ENCODE measurements around the gene DLGAP1. TPM values are rescaled to one million over a fixed set of nuclear protein-coding genes. Genes with fewer than 3 reads are reported as not detected.
"Not testable (repeated sequence)": the region's sequence is repeated elsewhere in the genome, so short reads cannot be mapped to it uniquely, and the experiment has no call there.

DLGAP1 gene
- total and polyA plus RNA-seq, 2 donors = 2.1 to 7.5 TPM

GRCh38 chr18:3660739-3661515 lies 794.2 kb downstream of the DLGAP1 start:
- H3K4me3 ChIP-seq (ENCODE audit: low read depth, low read length) = no peak overlapping the region
- H3K36me3 ChIP-seq (ENCODE audit: insufficient read depth) = peaks cover 2% of the 10 kb centered on the region
- H3K4me1 ChIP-seq (ENCODE audit: insufficient read depth) = no peaks in the 10 kb centered on the region
- 82% methylated on average over 4 of the region's 4 CpGs for WGBS
- no peak overlapping the region for H3K27ac ChIP-seq (ENCODE audit: low read depth)
- no peak for DNase-seq (ENCODE audit: extremely low spot score)

GRCh38 chr18:3658529-3658928 lies 796.6 kb downstream of the DLGAP1 start:
- Histone ChIP-seq H3K4me1 (ENCODE audit: insufficient read depth) (no peaks in the 10 kb centered on the region), H3K36me3 (ENCODE audit: insufficient read depth) (peaks cover 2% of the 10 kb centered on the region), H3K4me3 (ENCODE audit: low read depth, low read length) (no peak overlapping the region), H3K27ac (ENCODE audit: low read depth) (no peak overlapping the region)
- 83% methylated on average over 1 of the region's 1 CpG for WGBS
- no peak for DNase-seq (ENCODE audit: extremely low spot score)

- Histone ChIP-seq H3K4me1 (ENCODE audit: insufficient read depth) (no peaks in the 10 kb centered on the region), H3K4me3 (ENCODE audit: low read depth, low read length) (no peak overlapping the region), H3K36me3 (ENCODE audit: insufficient read depth) (no peaks in the 10 kb centered on the region), H3K27ac (ENCODE audit: low read depth) (no peak overlapping the region)
- WGBS = 75% methylated on average over 15 of the region's 15 CpGs
- no peak for DNase-seq (ENCODE audit: extremely low spot score)
Measured at GRCh38 chr18:3655254-3656050, 799.7 kb downstream of the DLGAP1 start.

- no peak for DNase-seq (ENCODE audit: extremely low spot score)
- H3K27ac ChIP-seq (ENCODE audit: low read depth) = no peak overlapping the region
- no peak overlapping the region for H3K4me3 ChIP-seq (ENCODE audit: low read depth, low read length)
- no peaks in the 10 kb centered on the region for H3K4me1 ChIP-seq (ENCODE audit: insufficient read depth)
- no peaks in the 10 kb centered on the region for H3K36me3 ChIP-seq (ENCODE audit: insufficient read depth)
- 80% methylated on average over 11 of the region's 11 CpGs for WGBS
Measured at GRCh38 chr18:3654442-3655253, 800.5 kb downstream of the DLGAP1 start.

- no peak for DNase-seq (ENCODE audit: extremely low spot score)
- no peaks in the 10 kb centered on the region for H3K4me1 ChIP-seq (ENCODE audit: insufficient read depth)
- H3K27ac ChIP-seq (ENCODE audit: low read depth) = no peak overlapping the region
- H3K4me3 ChIP-seq (ENCODE audit: low read depth, low read length) = no peak overlapping the region
- H3K36me3 ChIP-seq (ENCODE audit: insufficient read depth) = no peaks in the 10 kb centered on the region
- WGBS = 87% methylated on average over 12 of the region's 12 CpGs
Measured at GRCh38 chr18:3653851-3654441, 801.2 kb downstream of the DLGAP1 start.

- Histone ChIP-seq H3K4me1 (ENCODE audit: insufficient read depth) (no peaks in the 10 kb centered on the region), H3K4me3 (ENCODE audit: low read depth, low read length) (no peak overlapping the region), H3K27ac (ENCODE audit: low read depth) (no peak overlapping the region), H3K36me3 (ENCODE audit: insufficient read depth) (no peaks in the 10 kb centered on the region)
- WGBS = 83% methylated on average over 5 of the region's 5 CpGs
- no peak for DNase-seq (ENCODE audit: extremely low spot score)
Measured at GRCh38 chr18:3653263-3653850, 801.8 kb downstream of the DLGAP1 start.

GRCh38 chr18:3652380-3653262 lies 802.5 kb downstream of the DLGAP1 start:
- Histone ChIP-seq H3K4me1 (ENCODE audit: insufficient read depth) (no peaks in the 10 kb centered on the region), H3K4me3 (ENCODE audit: low read depth, low read length) (no peak overlapping the region), H3K36me3 (ENCODE audit: insufficient read depth) (no peaks in the 10 kb centered on the region), H3K27ac (ENCODE audit: low read depth) (peak overlapping the region; percentile 29)
- 71% methylated on average over 13 of the region's 13 CpGs for WGBS
- peak; percentile 63 for DNase-seq (ENCODE audit: extremely low spot score)

GRCh38 chr18:3651266-3651665 lies 803.8 kb downstream of the DLGAP1 start:
- WGBS = 82% methylated on average over 9 of the region's 9 CpGs
- no peak overlapping the region for H3K27ac ChIP-seq (ENCODE audit: low read depth)
- no peaks in the 10 kb centered on the region for H3K36me3 ChIP-seq (ENCODE audit: insufficient read depth)
- H3K4me1 ChIP-seq (ENCODE audit: insufficient read depth) = no peaks in the 10 kb centered on the region
- DNase-seq (ENCODE audit: extremely low spot score) = no peak
- H3K4me3 ChIP-seq (ENCODE audit: low read depth, low read length) = no peak overlapping the region

- H3K4me3 ChIP-seq (ENCODE audit: low read depth, low read length); H3K4me1 ChIP-seq (ENCODE audit: insufficient read depth); DNase-seq (ENCODE audit: extremely low spot score); H3K36me3 ChIP-seq (ENCODE audit: insufficient read depth); H3K27ac ChIP-seq (ENCODE audit: low read depth): not testable (repeated sequence)
- WGBS = 57% methylated on average over 9 of the region's 9 CpGs
Measured at GRCh38 chr18:3650521-3651042, 804.5 kb downstream of the DLGAP1 start.

- no peaks in the 10 kb centered on the region for H3K36me3 ChIP-seq (ENCODE audit: insufficient read depth)
- no peaks in the 10 kb centered on the region for H3K4me1 ChIP-seq (ENCODE audit: insufficient read depth)
- no peak overlapping the region for H3K4me3 ChIP-seq (ENCODE audit: low read depth, low read length)
- 76% methylated on average over 8 of the region's 8 CpGs for WGBS
- no peak overlapping the region for H3K27ac ChIP-seq (ENCODE audit: low read depth)
- no peak for DNase-seq (ENCODE audit: extremely low spot score)
Measured at GRCh38 chr18:3649633-3650426, 805.3 kb downstream of the DLGAP1 start.

- whole genome bisulfite sequencing = 77% methylated on average over 6 of the region's 6 CpGs
- no peak overlapping the region for H3K27ac ChIP-seq (ENCODE audit: low read depth)
- no peak for DNase-seq (ENCODE audit: extremely low spot score)
- no peaks in the 10 kb centered on the region for H3K4me1 ChIP-seq (ENCODE audit: insufficient read depth)
- no peak overlapping the region for H3K4me3 ChIP-seq (ENCODE audit: low read depth, low read length)
- no peaks in the 10 kb centered on the region for H3K36me3 ChIP-seq (ENCODE audit: insufficient read depth)
Measured at GRCh38 chr18:3649135-3649632, 805.9 kb downstream of the DLGAP1 start.
